ENCODE results near the gene VSIG4. TPM values are rescaled to one million over a fixed set of nuclear protein-coding genes. Genes with fewer than 3 reads are reported as not detected.

VSIG4 gene
- polyA plus RNA-seq, 1 of the 3 experiments (the other 2 are of a cell fraction): not detected

GRCh38 chrX:66012094-66012534, 27.8 kb downstream of the VSIG4 start:
- Histone ChIP-seq H3K27me3 (ENCODE audit: insufficient read depth) (no peaks in the 10 kb centered on the region), H2AFZ (ENCODE audit: low read depth) (no peak overlapping the region), H3K4me2 (no peak overlapping the region), H3K4me1 (ENCODE audit: control insufficient read depth in 1 of 2, insufficient read depth in 2 of 2, low read depth in 1 of 2, low read length in 1 of 2) (no peaks in the 10 kb centered on the region), H3K36me3 (replicated peaks in 1 of 2; ENCODE audit: control insufficient read depth in 1 of 2, insufficient read depth in 2 of 2, low read length in 1 of 2) (no peaks in the 10 kb centered on the region), H3K9me2 (no peaks in the 10 kb centered on the region), H3K9me3 (no peaks in the 10 kb centered on the region), H3K79me2 (ENCODE audit: insufficient read depth) (no peaks in the 10 kb centered on the region), H3K4me3 (ENCODE audit: low read depth in 2 of 2, low read length in 1 of 2) (no peak overlapping the region), H3K27ac (ENCODE audit: low read depth in 2 of 2, low read length in 1 of 2) (no peak overlapping the region), H3K9ac (no peak overlapping the region), H4K20me1 (ENCODE audit: insufficient read depth) (no peaks in the 10 kb centered on the region), H3F3A (replicated peaks; ENCODE audit: insufficient read depth) (no peaks in the 10 kb centered on the region)
- ChIA-PET CTCF (no interaction called here), POLR2A (interaction anchor here (0.6 kb wide), 1 partner anchor 51 kb away, joined by 3 read pairs; no protein-coding TSS in a partner anchor)
- DNase-seq: no peak
- TF ChIP-seq TCF12 (IDR thresholded peaks at IDR 0.05) (no peak), FOXJ3 (CRISPR knock-in tag; IDR thresholded peaks at IDR 0.05) (no peak), ELF1 (IDR thresholded peaks at IDR 0.05) (no peak), TAF1 (IDR thresholded peaks at IDR 0.05; ENCODE audit: borderline replicate concordance, low read depth, low read length) (no peak), RFX5 (IDR thresholded peaks at IDR 0.05; ENCODE audit: low read length) (no peak)
- WGBS (ENCODE audit: low lambda C conversion rate): 0% methylated on average over 1 of the region's 1 CpG

- Histone ChIP-seq H3K4me1 (ENCODE audit: control insufficient read depth in 1 of 2, insufficient read depth in 2 of 2, low read depth in 1 of 2, low read length in 1 of 2) (no peaks in the 10 kb centered on the region), H3K79me2 (ENCODE audit: insufficient read depth) (no peaks in the 10 kb centered on the region), H3K4me2 (no peak overlapping the region), H3K27me3 (ENCODE audit: insufficient read depth) (no peaks in the 10 kb centered on the region), H3K27ac (ENCODE audit: low read depth in 2 of 2, low read length in 1 of 2) (no peak overlapping the region), H4K20me1 (ENCODE audit: insufficient read depth) (no peaks in the 10 kb centered on the region), H3K9me3 (no peaks in the 10 kb centered on the region), H3K9ac (no peak overlapping the region), H3K36me3 (replicated peaks in 1 of 2; ENCODE audit: control insufficient read depth in 1 of 2, insufficient read depth in 2 of 2, low read length in 1 of 2) (no peaks in the 10 kb centered on the region), H3K4me3 (ENCODE audit: low read depth in 2 of 2, low read length in 1 of 2) (no peak overlapping the region), H3F3A (replicated peaks; ENCODE audit: insufficient read depth) (no peaks in the 10 kb centered on the region), H2AFZ (ENCODE audit: low read depth) (no peak overlapping the region), H3K9me2 (no peaks in the 10 kb centered on the region)
- no peak for TF ChIP-seq NFIC (IDR thresholded peaks at IDR 0.05; ENCODE audit: borderline replicate concordance)
- ChIA-PET CTCF (no interaction called here), POLR2A (no interaction called here)
- DNase-seq: no peak
- 1% methylated on average over 3 of the region's 3 CpGs for WGBS (ENCODE audit: low lambda C conversion rate)
Measured at GRCh38 chrX:66009231-66009845, 30.5 kb downstream of the VSIG4 start.

GRCh38 chrX:66008328-66008970, 31.4 kb downstream of the VSIG4 start:
- no peaks in the 10 kb centered on the region for H3K79me2 ChIP-seq (ENCODE audit: insufficient read depth)
- H3K9ac ChIP-seq: no peak overlapping the region
- CTCF ChIA-PET: no interaction called here
- H3K36me3 ChIP-seq (replicated peaks in 1 of 2; ENCODE audit: control insufficient read depth in 1 of 2, insufficient read depth in 2 of 2, low read length in 1 of 2): no peaks in the 10 kb centered on the region
- no peaks in the 10 kb centered on the region for H3K9me2 ChIP-seq
- DNase-seq: no peak
- H3K27ac ChIP-seq (ENCODE audit: low read depth in 2 of 2, low read length in 1 of 2): no peak overlapping the region
- no peak overlapping the region for H3K4me3 ChIP-seq (ENCODE audit: low read depth in 2 of 2, low read length in 1 of 2)
- no peaks in the 10 kb centered on the region for H3F3A ChIP-seq (replicated peaks; ENCODE audit: insufficient read depth)
- no peaks in the 10 kb centered on the region for H4K20me1 ChIP-seq (ENCODE audit: insufficient read depth)
- no peaks in the 10 kb centered on the region for H3K9me3 ChIP-seq
- TF ChIP-seq GATA2 (CRISPR knock-in tag; IDR thresholded peaks at IDR 0.05): no peak
- no peak for TF ChIP-seq CTCF (IDR thresholded peaks at IDR 0.05)
- no peak for TF ChIP-seq TCF12 (IDR thresholded peaks at IDR 0.05)
- TF ChIP-seq REST (IDR thresholded peaks at IDR 0.05; ENCODE audit: low read depth, low read length): no peak
- TF ChIP-seq POLR2AphosphoS5 (IDR thresholded peaks at IDR 0.05; ENCODE audit: low read depth, low read length): no peak
- no peak for TF ChIP-seq MXI1 (IDR thresholded peaks at IDR 0.05; ENCODE audit: low read depth, low read length)
- TF ChIP-seq MEF2A (IDR thresholded peaks at IDR 0.05; ENCODE audit: borderline replicate concordance, low read depth): no peak
- no peak overlapping the region for H3K4me2 ChIP-seq
- no peaks in the 10 kb centered on the region for H3K27me3 ChIP-seq (ENCODE audit: insufficient read depth)
- WGBS (ENCODE audit: low lambda C conversion rate): 3% methylated on average over 3 of the region's 3 CpGs
- no peaks in the 10 kb centered on the region for H3K4me1 ChIP-seq (ENCODE audit: control insufficient read depth in 1 of 2, insufficient read depth in 2 of 2, low read depth in 1 of 2, low read length in 1 of 2)
- POLR2A ChIA-PET: no interaction called here
- H2AFZ ChIP-seq (ENCODE audit: low read depth): no peak overlapping the region

Data from SK-N-SH (cell line).